Ovary (tissue), 3 donors: Measurements from ENCODE around the gene CDH11.

Experiments used
- CTCF ChIP-seq, 3 donors: fragments of 450-650 bp in 2 of 3; fragments of 200-600 bp in 1 of 3; IDR thresholded peaks; one replicate each; pipeline versions ENCODE4 v1.5.1 to v1.8.0; 2016 to 2022; ENCODE audit warnings: antibody characterized with exemption in 3 of 3, mild to moderate bottlenecking in 1 of 3
- POLR2A ChIP-seq: fragments of 450-650 bp; IDR thresholded peaks from one replicate; pipeline ENCODE4 v1.6.1; 2017; ENCODE audit warnings: antibody characterized with exemption, mild to moderate bottlenecking, moderate library complexity
- donor health status: DM: no; HTN: no; CAD: no.

- TF ChIP-seq CTCF (IDR thresholded peaks at IDR 0.05) (no peak), POLR2A (no peak)
Observed at GRCh38 chr16:65041667-65042066, 80.2 kb downstream of the CDH11 start.
